HG03460 (cell line): ENCODE data around the gene NRAS.

Experiments used
- ATAC-seq: cut with Tn5 transposase; IDR thresholded peaks from one replicate; pipeline ENCODE4 v1.9.1; 2021; ENCODE audit not compliant: unreplicated experiment

NRAS gene

GRCh38 chr1:114728553-114728952 is 12.0 kb upstream of the NRAS start:
- ATAC-seq: no peak

DNA sequence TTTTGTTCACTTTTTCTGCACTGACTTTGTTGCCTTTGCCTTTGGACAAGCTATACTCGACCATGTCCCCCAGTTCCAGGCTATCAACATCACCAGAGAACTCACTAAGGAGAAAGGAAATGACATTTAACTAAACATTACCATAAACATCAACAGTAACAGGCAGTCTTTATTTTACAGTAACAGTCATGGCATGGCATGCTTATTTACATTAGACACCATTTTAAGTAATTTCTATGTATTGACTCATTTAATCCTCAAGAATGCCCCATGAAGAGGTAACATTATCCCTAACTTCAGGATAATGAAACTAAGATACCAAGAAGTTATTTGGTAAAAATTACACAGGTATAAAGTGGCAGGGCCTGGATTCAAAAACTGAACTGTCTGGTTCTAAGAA is 8.7 kb upstream of the NRAS start:
- no peak for ATAC-seq

GRCh38 chr1:114723915-114724314 is 7.3 kb upstream of the NRAS start:
- no peak for ATAC-seq

GRCh38 chr1:114723457-114723856 is 6.9 kb upstream of the NRAS start:
- ATAC-seq: no peak

- no peak for ATAC-seq
Measured at GRCh38 chr1:114720492-114720891, 3.9 kb upstream of the NRAS start.

- ATAC-seq: no peak
Measured at GRCh38 chr1:114719424-114719787, 2.8 kb upstream of the NRAS start.

DNA sequence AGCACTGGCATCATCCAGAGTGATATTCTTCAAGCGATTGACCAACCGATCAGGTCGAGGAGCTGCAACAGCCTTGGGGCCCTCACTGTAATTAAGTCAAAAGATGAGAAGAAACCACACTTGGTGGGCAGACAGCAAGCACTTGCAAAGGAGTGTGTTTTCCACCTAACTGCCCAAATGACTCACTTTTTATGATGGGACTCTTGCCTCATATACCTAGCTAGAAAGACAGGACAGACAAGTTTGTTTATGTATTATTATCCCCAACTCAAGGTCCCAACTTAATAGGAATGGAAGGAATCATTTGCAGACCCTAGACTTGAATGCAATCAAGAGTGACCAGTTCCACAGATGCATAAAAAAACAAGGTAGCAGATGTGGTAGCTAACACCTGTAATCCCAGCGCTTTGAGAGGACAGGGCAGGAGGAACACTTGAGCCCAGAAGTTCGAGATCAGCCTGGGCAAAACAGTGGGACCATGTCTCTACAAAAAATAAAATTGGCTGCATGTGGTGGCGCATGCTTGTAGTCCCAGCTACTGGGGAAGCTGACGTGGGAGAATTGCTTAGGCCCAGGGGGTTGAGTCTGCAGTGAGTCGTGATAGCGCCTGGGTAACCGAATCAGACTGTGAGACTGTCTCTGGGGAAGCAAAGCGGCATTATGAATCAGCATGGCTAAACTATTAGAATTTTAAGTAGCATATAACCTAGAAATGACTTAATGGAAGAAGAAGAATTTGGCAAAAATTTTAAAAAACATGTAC is 2.3 kb upstream of the NRAS start:
- no peak for ATAC-seq

DNA sequence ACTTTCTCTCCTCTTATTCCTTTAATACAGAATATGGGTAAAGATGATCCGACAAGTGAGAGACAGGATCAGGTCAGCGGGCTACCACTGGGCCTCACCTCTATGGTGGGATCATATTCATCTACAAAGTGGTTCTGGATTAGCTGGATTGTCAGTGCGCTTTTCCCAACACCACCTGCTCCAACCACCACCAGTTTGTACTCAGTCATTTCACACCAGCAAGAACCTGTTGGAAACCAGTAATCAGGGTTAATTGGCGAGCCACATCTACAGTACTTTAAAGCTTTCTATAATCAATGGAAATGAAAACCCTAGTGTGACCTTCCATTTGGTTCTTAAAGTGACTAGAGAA is 643 bp downstream of the NRAS start:
- ATAC-seq: no peak

GRCh38 chr1:114712977-114713376 is 3.6 kb downstream of the NRAS start:
- ATAC-seq: no peak

DNA sequence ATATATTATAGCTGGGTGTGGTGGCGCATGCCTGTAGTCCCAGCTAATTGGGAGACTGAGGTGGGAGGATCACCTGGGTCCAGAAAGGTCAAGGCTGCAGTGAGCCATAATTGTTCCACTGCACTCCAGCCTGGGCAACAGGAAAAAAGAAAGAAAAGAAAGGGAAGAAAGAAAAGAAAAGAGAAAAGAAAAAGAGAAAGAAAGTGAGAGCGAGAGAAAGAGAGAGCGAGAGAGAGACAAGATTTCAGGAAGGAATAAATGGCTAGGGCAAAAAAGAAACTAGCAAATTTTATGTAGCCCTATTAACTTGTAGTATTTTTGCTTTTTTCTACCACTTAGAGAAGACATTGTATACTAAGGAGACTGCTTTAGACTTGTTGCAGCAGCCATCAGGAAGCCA is 6.2 kb downstream of the NRAS start:
- ATAC-seq: no peak

- no peak for ATAC-seq
Measured at GRCh38 chr1:114707604-114708003, 9.0 kb downstream of the NRAS start.

DNA sequence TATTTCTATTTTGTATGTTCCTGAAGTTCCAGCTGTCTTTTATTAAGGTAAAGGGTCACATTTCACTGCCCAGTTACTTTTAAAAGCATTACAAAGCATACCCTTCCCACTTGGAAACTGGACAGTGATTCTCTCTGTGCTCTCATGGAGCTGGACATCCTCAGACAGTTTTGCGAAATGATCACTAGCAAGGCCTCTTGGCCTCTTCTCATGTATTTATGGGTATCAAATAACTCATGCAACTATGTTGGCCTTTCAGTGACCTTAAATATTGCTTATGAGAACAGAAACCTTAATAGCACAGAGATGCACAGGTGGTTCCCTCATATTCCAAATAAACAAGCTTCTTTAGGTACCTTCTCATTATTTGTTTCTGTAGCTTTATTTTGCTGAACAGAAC is 13.3 kb downstream of the NRAS start:
- ATAC-seq: no peak

DNA sequence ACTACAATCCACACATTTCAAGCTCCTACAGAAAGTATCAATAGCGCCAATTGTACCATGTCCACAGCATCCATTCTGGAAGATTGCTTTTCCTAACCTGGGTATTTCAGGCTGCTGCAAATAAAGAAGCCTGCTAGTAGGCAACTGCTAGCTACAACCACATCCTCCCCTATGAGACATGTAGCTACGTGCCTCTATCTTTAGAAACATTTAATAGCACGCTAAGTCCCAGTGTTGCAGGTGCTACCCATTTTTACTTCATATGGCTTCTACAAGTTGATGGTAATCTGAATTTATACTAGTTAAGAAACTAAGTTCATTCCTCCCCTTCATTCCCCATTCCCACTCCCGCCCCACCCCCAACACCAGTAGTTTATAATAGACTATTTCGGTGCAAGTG is 13.8 kb downstream of the NRAS start:
- ATAC-seq: no peak

DNA sequence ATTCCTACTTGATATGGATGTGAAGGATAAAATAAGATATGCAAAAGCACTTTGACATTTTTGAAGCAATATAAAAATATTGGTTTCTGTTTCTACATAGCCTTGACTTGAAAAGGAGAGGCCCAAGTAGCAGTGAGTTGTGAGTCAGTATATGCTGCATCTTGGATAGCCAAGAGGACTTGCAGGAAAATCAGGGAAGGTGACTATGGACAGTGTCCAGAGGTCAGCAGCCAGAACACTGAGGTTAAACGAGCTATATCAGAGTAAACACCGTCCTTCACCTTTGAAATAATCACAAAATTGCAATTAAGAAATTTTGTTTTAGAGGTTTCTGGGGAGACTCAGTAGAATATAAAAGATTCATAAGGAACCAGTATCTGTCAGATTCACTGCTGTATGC is 14.6 kb downstream of the NRAS start:
- no peak for ATAC-seq

DNA sequence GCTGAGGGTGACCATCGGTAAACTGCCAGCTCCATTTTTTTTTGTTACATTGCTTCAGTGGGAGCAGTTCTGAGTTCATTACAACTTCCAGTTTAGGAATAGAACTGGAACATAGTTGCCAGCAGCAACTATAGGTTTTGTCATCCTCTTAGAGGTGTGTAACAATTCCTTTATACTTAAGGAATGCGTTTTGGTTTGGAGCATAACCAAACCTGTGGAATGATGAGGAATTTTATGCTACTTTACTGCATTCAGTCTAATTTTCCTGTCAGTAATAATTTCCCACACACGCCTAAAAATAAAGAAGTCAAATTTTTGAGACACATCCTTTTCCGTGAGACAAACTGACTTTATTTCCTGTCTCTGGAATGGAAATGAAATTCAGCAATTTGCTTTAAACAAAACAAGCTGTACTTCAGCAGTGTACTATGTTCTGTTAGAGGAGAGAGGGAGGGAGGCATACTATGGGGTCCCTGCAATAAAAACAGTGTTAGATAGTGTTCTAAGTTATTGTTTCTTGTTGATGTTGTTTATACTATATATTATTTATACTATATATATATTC is 16.5 kb downstream of the NRAS start:
- no peak for ATAC-seq

DNA sequence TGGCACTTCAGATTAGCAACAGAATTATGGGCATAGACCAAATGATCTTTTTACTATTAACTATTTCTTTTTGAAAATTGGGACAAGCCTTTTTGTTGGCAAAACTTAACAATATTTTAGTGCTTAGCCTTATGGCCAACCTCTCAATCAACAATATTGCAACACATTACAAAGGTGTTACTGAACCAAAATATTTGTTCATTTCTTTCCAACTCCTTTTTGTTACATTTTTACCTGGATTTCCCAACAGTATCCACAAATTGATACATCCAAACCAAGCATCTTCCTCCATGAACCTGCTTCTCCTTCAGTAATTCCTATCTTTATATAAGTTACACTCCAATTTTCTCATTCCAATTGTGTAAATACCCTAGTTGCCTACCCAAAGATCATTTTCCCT is 19.8 kb downstream of the NRAS start:
- ATAC-seq: no peak

DNA sequence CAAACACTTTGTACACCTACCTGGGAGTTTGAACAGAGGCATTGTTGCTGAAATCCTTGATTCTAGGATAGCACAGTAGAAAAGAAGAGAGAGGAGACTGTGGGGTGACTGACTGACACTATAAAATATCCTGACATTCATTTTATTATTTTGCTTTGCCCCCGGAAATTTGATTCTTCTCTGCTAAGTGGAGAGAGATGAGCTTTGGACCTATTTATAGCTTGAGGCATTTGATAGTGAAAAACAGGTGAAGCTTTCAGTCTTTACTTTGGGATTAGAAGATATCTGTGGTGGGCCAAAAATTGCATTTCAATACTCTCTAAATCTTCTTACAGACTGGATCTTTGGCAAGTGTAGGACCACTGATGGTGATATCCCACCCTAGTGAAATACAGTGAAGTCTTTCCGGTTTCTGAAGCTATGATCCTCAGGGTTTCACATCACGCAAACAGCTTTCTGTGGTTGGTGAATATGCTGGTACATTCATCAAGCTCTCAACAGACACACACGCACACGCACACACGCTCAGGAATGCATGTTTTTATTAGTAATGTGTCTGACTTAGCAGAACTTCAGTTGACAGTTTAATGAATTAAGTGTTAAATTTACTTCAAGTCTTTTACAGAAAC is 21.0 kb downstream of the NRAS start, which contains the start of gene AMPD1:
Gene AMPD1, minus strand, starts transcription at position 117 of the 629 bp plus-strand sequence. Its CDS starts 75 bp downstream, at position 42.
- ATAC-seq: no peak

GRCh38 chr1:114694540-114695310 is 21.8 kb downstream of the NRAS start:
- no peak for ATAC-seq

GRCh38 chr1:114692947-114693346 is 23.6 kb downstream of the NRAS start:
- no peak for ATAC-seq

DNA sequence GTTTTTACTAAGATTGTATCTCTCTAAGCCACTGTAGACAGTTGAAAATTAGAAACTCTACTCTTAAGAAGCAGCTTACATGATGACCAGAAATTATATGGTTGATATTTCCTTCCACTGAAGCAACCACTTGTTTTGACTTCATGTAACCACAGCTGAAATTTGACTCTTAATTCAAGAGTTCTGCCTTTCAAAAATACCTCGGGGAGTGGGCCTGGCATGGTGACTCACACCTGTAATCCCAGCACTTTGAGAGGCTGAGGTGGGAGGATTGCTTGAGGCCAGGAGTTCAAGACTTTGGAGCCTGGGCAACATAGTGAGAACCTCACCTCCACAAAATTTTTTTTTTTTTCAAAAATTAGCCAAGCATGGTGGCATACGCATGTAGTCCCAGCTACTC is 25.5 kb downstream of the NRAS start:
- ATAC-seq: no peak

GRCh38 chr1:114690148-114690547 is 26.4 kb downstream of the NRAS start:
- ATAC-seq: no peak

DNA sequence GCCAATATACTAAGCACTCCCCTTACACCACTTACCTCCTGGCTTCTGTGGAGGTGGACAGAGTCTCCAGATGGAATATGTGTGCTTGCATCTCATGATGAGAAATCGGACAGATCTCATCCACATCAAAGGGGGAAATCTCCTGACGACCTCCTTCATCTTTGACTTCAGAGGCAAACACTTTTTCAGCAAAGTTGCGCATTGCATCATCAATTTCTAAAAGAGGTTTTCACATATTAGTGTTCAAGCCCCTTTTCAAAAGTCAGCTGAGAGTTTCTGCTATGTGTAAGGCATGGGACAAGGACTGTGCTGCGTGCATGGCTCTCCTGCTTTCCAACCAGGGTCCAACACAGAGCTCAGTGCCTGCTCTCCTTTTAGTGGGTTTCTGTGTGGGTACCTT is 28.0 kb downstream of the NRAS start:
- ATAC-seq: no peak
